B cell (primary cell): ENCODE measurements around the gene SMIM35. TPM values are rescaled to one million over a fixed set of nuclear protein-coding genes. Genes with fewer than 3 reads are reported as not detected.

Experiments used
- ATAC-seq: fragments of 200-7000 bp; cut with Tn5 transposase; one replicate; pipeline ENCODE4 v1.10.0; 2021; ENCODE audit warnings: low read depth, mild to moderate bottlenecking, moderate number of reproducible peaks, moderate library complexity
- CTCF ChIA-PET: fragments of 350-600 bp; sonication (Branson Sonifier 250); formaldehyde crosslinking; loops from one replicate; lab custom pipeline; 2021; ENCODE audit warnings: antibody characterized with exemption, inconsistent platforms; lab: Charles Lee
- POLR2A ChIA-PET: fragments of 350-600 bp; sonication (Branson Sonifier 250); formaldehyde crosslinking; loops from one replicate; lab custom pipeline; 2021; ENCODE audit warnings: antibody characterized with exemption; lab: Charles Lee
- DNase-seq: peaks from one replicate; pipeline ENCODE4 v3.0.0; 2013
- H2AFZ ChIP-seq: 2 replicates; pipeline ENCODE4 v1.6.1; 2012; ENCODE audit warnings: mild to moderate bottlenecking, low read depth, low read length; ENCODE audit not compliant: insufficient read depth, poor library complexity, severe bottlenecking
- H3K27ac ChIP-seq, 2 donors: 1 replicate in 1 of 2; 2 replicates in 1 of 2; pipeline ENCODE4 v1.5.1; 2012 to 2013; ENCODE audit warnings: low read length in 2 of 2, mild to moderate bottlenecking in 2 of 2, moderate library complexity in 1 of 2
- H3K27me3 ChIP-seq, 4 experiments: fragments of 200-600 bp in 1 of 4; sonication (generic) in 1 of 4; replicated peaks in 1 of 4; 1 replicate in 2 of 4; 2 replicates in 2 of 4; pipeline versions ENCODE4 v1.6.1 to v1.7.0; 2013 to 2016; ENCODE audit warnings: low read length in 3 of 4, mild to moderate bottlenecking in 2 of 4, mixed read lengths in 1 of 4, moderate library complexity in 1 of 4; ENCODE audit not compliant: insufficient read depth in 4 of 4, control insufficient read depth in 3 of 4; ENCODE audit errors: control extremely low read depth in 1 of 4
- H3K36me3 ChIP-seq, 2 experiments: replicated peaks in 1 of 2; 1 replicate in 1 of 2; 2 replicates in 1 of 2; pipeline versions ENCODE4 v1.6.1 to v1.7.1; 2013; ENCODE audit warnings: low read length in 1 of 2; ENCODE audit not compliant: insufficient read depth in 2 of 2, control insufficient read depth in 1 of 2; ENCODE audit errors: control extremely low read depth in 1 of 2, extremely low read depth in 1 of 2
- H3K4me1 ChIP-seq, 2 donors: fragments of 200-600 bp in 1 of 2; sonication (generic) in 1 of 2; 1 replicate in 1 of 2; 2 replicates in 1 of 2; pipeline versions ENCODE4 v1.5.1 to v1.6.1; 2013 to 2017; ENCODE audit warnings: low read length in 2 of 2; ENCODE audit not compliant: control insufficient read depth in 2 of 2, insufficient read depth in 2 of 2
- H3K4me2 ChIP-seq: replicated peaks from 2 replicates; pipeline ENCODE3; 2012; ENCODE audit warnings: mild to moderate bottlenecking, low read depth, low read length; ENCODE audit not compliant: poor library complexity, severe bottlenecking
- H3K4me3 ChIP-seq, 5 experiments: fragments of 200-600 bp in 1 of 5; sonication (generic) in 1 of 5; 1 replicate in 3 of 5; 2 replicates in 2 of 5; pipeline versions ENCODE4 v1.5.1 to v1.7.0; 2011 to 2016; ENCODE audit warnings: low read length in 4 of 5, mild to moderate bottlenecking in 4 of 5, low read depth in 2 of 5, control low read depth in 1 of 5, moderate library complexity in 1 of 5; ENCODE audit not compliant: insufficient read depth in 1 of 5; ENCODE audit errors: control extremely low read depth in 1 of 5, extremely low read depth in 1 of 5
- H3K79me2 ChIP-seq: fragments of 200-600 bp; sonication (generic); one replicate; pipeline ENCODE4 v1.6.0; 2016; ENCODE audit warnings: low read length; ENCODE audit not compliant: control insufficient read depth, insufficient read depth
- H3K9ac ChIP-seq: fragments of 200-600 bp; sonication (generic); 2 replicates; pipeline ENCODE4 v1.6.1; 2017; ENCODE audit warnings: mild to moderate bottlenecking, low read length, moderate library complexity
- H3K9me3 ChIP-seq, 3 donors: one replicate each; pipeline versions ENCODE4 v1.6.1 to v1.7.1; 2013; ENCODE audit warnings: low read length in 2 of 3; ENCODE audit not compliant: control insufficient read depth in 2 of 3, insufficient read depth in 1 of 3; ENCODE audit errors: control extremely low read depth in 1 of 3
- H4K20me1 ChIP-seq: 2 replicates; pipeline ENCODE4 v1.6.0; 2012; ENCODE audit warnings: mild to moderate bottlenecking, low read length; ENCODE audit not compliant: insufficient read depth, control insufficient read depth, poor library complexity, severe bottlenecking
- H3K27ac Mint-ChIP-seq: one replicate; pipeline ENCODE4 v1.8.0; 2021; ENCODE audit warnings: mixed read lengths
- H3K27me3 Mint-ChIP-seq: one replicate; pipeline ENCODE4 v1.8.0; 2021; ENCODE audit warnings: mixed read lengths
- H3K4me1 Mint-ChIP-seq: one replicate; pipeline ENCODE4 v1.8.0; 2021; ENCODE audit warnings: mixed read lengths
- H3K4me3 Mint-ChIP-seq: one replicate; pipeline ENCODE4 v1.8.0; 2021; ENCODE audit warnings: mixed read lengths
- H3K9me3 Mint-ChIP-seq: one replicate; pipeline ENCODE4 v1.8.0; 2022; ENCODE audit warnings: mixed read lengths; ENCODE audit not compliant: insufficient read depth
- CTCF ChIP-seq: fragments of 200-600 bp; IDR thresholded peaks from one replicate; pipeline ENCODE4 v1.8.0; 2022; ENCODE audit warnings: antibody characterized with exemption, mild to moderate bottlenecking
- EZH2 ChIP-seq: IDR thresholded peaks from 2 replicates; pipeline ENCODE4 v1.6.1; 2012; ENCODE audit warnings: borderline replicate concordance, low read depth, mild to moderate bottlenecking, moderate library complexity, low read length; ENCODE audit not compliant: insufficient read depth, poor library complexity, severe bottlenecking
- WGBS: methylation state at CpG from one replicate; pipeline ENCODE4 v1.1.5; 2013; ENCODE audit warnings: missing lambda C conversion rate; ENCODE audit not compliant: insufficient coverage; 5-methylcytosine and 5-hydroxymethylcytosine counted together
- intact Hi-C: fragments of 100-400 bp; cut with micrococcal nuclease; formaldehyde crosslinking; loops from one replicate; pipeline ENCODE4 v1.10.0; 2022
- polyA plus RNA-seq: library from polyadenylated mRNA; depleted of rRNA; stranded (reverse); fragments of >200 nt; gene quantifications from 2 replicates; pipeline ENCODE4 v1.2.3, GENCODE V29; 2012
- total RNA-seq, 2 donors: library from RNA; stranded (reverse); fragments of 120-200 nt in 1 of 2; gene quantifications; 1 replicate in 1 of 2; 2 replicates in 1 of 2; pipeline versions ENCODE4 v1.2.3 to v1.2.4, GENCODE V29; 2013 to 2022

Gene SMIM35
- total and polyA plus RNA-seq, 2 donors (not counting 1 experiment from before 2014, with no cell fraction given), result 1.3 to 4.5 TPM

DNA sequence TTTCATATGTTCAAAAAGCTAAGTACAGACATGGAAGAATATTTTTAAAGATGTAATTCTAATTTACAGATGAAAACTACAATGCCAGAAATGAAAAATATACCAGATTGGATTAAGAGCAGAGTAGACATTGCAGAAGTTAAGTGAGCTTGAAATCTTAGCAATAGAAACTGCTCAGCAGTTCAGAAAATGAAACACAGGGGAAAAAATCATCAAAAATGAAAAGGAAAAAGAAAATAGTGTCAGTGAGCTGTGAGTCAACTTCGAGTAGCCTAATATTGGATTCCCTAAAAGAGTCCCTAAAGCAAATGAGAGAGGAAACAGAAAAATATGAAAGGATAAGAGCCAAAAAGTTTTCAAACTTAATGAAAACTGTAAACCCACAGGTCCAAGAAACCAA lies 126.4 kb downstream of the SMIM35 start:
- Histone ChIP-seq H3K27ac (no peak overlapping the region), H2AFZ (no peak overlapping the region), H3K4me2 (no peak overlapping the region), H4K20me1 (no peaks in the 10 kb centered on the region), H3K4me1 (peaks cover 7 to 8% of the 10 kb centered on the region in 2 donors), H3K9me3 (peaks cover 2 to 25% (median 14%) of the 10 kb centered on the region in 3 donors), H3K9ac (no peak overlapping the region), H3K27me3 (no peaks in the 10 kb centered on the region), H3K79me2 (no peaks in the 10 kb centered on the region), H3K36me3 (no peaks in the 10 kb centered on the region), H3K4me3 (no peak overlapping the region)
- Mint-ChIP-seq H3K4me3 (no peak overlapping the region), H3K4me1 (peaks cover 17% of the 10 kb centered on the region), H3K27ac (no peak overlapping the region), H3K9me3 (peaks cover 22% of the 10 kb centered on the region), H3K27me3 (no peaks in the 10 kb centered on the region)
- WGBS, result no CpG with 5 or more reads among the region's 1 CpG
- intact Hi-C loops, result no loop called here
- ATAC-seq, result no peak
- CTCF ChIA-PET, result interaction anchor here (1.2 to 3.0 kb wide), 6 partner anchors 9 to 117 kb away, joined by 3 to 13 read pairs (median 6); no protein-coding TSS in a partner anchor
- no peak for TF ChIP-seq EZH2
- POLR2A ChIA-PET, result interaction anchor here (1.3 kb wide), 1 partner anchor 17 kb away, joined by 3 read pairs; no protein-coding TSS in a partner anchor
- no peak for DNase-seq

- H3K27ac Mint-ChIP-seq, result no peak overlapping the region
- no peak overlapping the region for H2AFZ ChIP-seq
These were observed 127.2 kb downstream of the SMIM35 start for GRCh38 chr11:117959438-117960149.

More at GRCh38 chr11:117959438-117960149, 127.2 kb downstream of the SMIM35 start:
- H3K9me3 Mint-ChIP-seq, result peaks cover 22% of the 10 kb centered on the region
- H3K4me3 Mint-ChIP-seq, result no peak overlapping the region
- peak overlapping the region; percentile 25 for H3K4me2 ChIP-seq
- H3K4me1 ChIP-seq, result peaks cover 7 to 8% of the 10 kb centered on the region in 2 donors
- no peak overlapping the region for H3K4me3 ChIP-seq
- H4K20me1 ChIP-seq, result no peaks in the 10 kb centered on the region
- H3K4me1 Mint-ChIP-seq, result peaks cover 17% of the 10 kb centered on the region
- no peak overlapping the region for H3K9ac ChIP-seq
- ATAC-seq (no peak), DNase-seq (no peak)
- peak overlapping the region in 1 of 2 donors; percentile 38 for H3K27ac ChIP-seq
- intact Hi-C loops, result no loop called here
- TF ChIP-seq EZH2 (no peak), CTCF (no peak)
- POLR2A ChIA-PET, result interaction anchor here (1.3 kb wide), 1 partner anchor 18 kb away, joined by 3 read pairs; no protein-coding TSS in a partner anchor
- H3K27me3 Mint-ChIP-seq, result no peaks in the 10 kb centered on the region
- no peaks in the 10 kb centered on the region for H3K27me3 ChIP-seq
- H3K9me3 ChIP-seq, result peaks cover 3 to 25% (median 14%) of the 10 kb centered on the region in 3 donors
- no peaks in the 10 kb centered on the region for H3K79me2 ChIP-seq
- WGBS, result no CpG with 5 or more reads among the region's 1 CpG
- no peaks in the 10 kb centered on the region for H3K36me3 ChIP-seq
- CTCF ChIA-PET, result interaction anchor here (1.2 to 3.0 kb wide), 6 partner anchors 9 to 116 kb away, joined by 3 to 13 read pairs (median 6); no protein-coding TSS in a partner anchor
